ENCODE data around the gene KLHL25. TPM values are rescaled to one million over a fixed set of nuclear protein-coding genes. Genes with fewer than 3 reads are reported as not detected.

Gene KLHL25
- total RNA-seq, 4 donors from 2014 or later: 8.8 to 21.3 (median 11.8) TPM

DNA sequence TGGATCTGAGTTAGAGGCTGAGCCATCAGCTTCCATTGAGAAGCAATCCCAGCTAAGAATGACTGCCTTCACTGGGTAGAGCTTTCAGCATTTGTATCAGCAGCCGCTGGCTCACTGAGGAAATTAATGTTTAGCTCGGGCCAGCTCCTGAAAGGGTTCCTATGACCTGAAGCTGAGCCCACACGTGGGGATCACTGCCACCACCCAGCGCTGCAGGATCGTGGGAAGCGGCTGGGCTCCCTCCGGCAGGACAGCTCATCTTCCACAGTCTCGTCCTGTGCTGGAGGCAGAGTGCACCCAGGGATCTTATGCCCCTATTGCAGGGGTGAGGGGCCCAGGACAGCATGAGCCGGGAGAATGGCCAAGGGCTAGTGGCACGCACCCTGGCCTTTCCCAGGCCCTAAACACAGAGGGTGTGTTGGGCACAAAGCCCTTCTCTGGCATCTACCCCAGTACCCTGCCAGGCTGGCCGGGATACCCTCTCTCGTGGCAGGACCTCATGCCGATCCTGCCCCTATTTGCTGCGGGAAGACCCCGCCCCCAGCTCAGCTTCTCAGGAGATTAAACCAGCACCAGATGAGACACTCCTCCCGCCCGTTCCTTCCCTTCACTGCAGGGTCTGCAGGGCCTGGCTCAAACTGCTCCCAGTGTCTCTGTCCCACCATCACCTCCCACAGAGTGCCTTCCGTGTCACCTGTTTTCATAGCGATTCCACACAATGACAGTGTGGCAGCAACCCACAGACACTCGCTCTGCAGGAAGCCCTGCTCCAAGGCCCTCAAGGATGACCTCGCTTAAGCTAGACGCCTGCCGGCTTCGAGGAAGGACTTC lies 28.5 kb downstream of the KLHL25 start:
- Histone ChIP-seq H3K36me3 (peaks cover 0 to 19% of the 10 kb centered on the region in 2 donors), H3K9me3 (no peaks in the 10 kb centered on the region), H3K27me3 (no peaks in the 10 kb centered on the region), H3K4me1 (peaks cover 0 to 64% (median 22%) of the 10 kb centered on the region in 3 donors), H3K4me3 (no peak overlapping the region), H3K27ac (peak overlapping the region in 3 of 4 donors; percentile 0 to 19 (median 7))
- ATAC-seq: no peak
- TF ChIP-seq POLR2AphosphoS5 (IDR thresholded peaks at IDR 0.05) (no peak), CTCF (IDR thresholded peaks at IDR 0.05) (no peak), EP300 (IDR thresholded peaks at IDR 0.05) (no peak), POLR2A (IDR thresholded peaks at IDR 0.05) (no peak)
- 83% methylated on average over 5 of the region's 24 CpGs; no CpG with 5 or more reads in 1 of the 2 donors for WGBS, 2 donors (ENCODE audit: low coverage in 1 of 2)

DNA sequence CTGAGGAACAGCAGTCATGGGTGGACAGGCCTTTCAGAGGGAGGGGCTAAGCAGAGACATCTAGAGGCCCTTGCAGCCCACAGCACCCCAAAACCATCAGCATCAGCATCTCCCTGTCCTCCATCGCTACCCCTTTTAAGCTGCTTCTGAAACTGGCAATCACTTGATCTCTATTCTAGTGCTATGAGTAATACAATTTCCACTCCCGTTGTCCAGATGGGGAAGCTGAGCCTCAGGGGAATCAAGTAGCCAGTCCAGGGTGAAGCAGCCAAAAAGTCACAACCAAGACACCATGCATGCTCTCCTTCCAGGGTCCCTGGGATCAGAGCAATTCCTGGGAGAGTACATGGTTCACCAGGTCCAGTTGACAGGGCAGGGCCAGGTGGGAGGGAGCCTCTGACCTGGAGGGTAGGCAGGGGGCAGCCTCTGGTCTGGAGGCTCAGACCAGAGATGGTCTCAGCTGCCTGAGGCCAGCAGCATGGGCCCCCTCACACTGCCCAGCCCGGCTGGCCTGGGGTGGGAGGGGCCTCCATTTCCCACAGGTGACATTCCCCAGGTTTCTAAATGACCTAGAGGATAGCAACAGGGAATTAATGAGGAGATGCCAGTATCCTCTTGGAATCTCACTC lies 30.0 kb downstream of the KLHL25 start:
- 25 to 33% methylated on average over 1 to 2 of the region's 3 CpGs for WGBS, 2 donors (ENCODE audit: low coverage in 1 of 2)
- TF ChIP-seq POLR2AphosphoS5 (IDR thresholded peaks at IDR 0.05) (no peak), EP300 (IDR thresholded peaks at IDR 0.05) (no peak), CTCF (IDR thresholded peaks at IDR 0.05) (no peak), POLR2A (IDR thresholded peaks at IDR 0.05) (no peak)
- H3K36me3 ChIP-seq: peaks cover 0 to 30% of the 10 kb centered on the region in 2 donors
- H3K4me3 ChIP-seq: no peak overlapping the region
- ATAC-seq: peak; percentile 39
- no peaks in the 10 kb centered on the region for H3K9me3 ChIP-seq
- peaks cover 0 to 66% (median 22%) of the 10 kb centered on the region in 3 donors for H3K4me1 ChIP-seq
- no peaks in the 10 kb centered on the region for H3K27me3 ChIP-seq
- peak overlapping the region in 3 of 4 donors; percentile 64 to 79 (median 74) for H3K27ac ChIP-seq

DNA sequence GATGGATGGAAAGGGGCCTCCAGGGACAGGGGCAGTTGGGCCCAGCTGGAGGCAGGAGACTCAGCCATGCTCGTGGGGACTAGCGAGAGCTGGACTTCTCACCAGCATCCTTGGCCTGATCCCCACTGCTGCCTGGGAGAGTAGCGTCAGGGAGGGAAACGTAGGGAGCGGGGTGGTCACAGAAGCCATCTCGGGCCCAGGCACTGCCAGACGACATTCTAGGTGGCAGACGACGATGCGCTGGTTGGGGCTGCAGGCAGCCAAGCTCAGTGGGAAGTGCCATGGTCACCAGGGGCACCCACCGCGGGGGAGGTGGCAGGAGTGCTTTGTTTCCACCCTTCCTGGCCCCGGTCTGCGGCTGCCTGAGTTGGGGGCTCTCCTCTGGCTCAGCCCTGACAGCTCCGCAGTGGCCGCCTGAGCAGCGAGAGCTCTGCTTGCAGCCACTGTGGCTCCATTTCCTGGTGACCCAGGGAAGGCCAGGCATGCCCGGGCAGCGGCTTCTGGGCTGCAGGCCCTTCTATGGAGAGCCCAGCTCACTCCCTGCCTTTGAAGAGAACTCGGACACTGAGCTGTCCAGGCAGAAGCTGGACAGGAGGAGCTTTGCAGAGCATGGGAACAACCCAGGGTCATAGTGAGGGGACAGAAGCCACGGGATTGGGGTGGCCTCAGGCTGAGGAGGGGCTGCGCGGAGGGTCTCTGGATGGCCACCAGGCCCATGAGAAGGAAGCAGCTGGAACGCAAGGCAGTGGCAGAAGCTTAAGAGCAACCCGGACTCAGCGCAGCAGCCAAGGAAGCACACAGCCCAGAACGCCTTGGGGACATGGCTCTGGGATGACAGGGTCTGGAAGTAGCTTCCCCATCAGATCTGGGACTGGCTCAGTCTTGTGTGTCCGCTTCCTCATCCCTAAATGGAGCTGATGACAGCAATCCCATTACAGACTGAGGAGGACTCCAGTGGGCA lies 30.8 kb downstream of the KLHL25 start:
- Histone ChIP-seq H3K4me1 (peaks cover 0 to 74% (median 22%) of the 10 kb centered on the region in 3 donors), H3K9me3 (no peaks in the 10 kb centered on the region), H3K36me3 (peaks cover 0 to 32% of the 10 kb centered on the region in 2 donors), H3K27me3 (no peaks in the 10 kb centered on the region), H3K27ac (peak overlapping the region in 3 of 4 donors; percentile 64 to 79 (median 74)), H3K4me3 (no peak overlapping the region)
- 73 to 91% methylated on average over 8 to 13 of the region's 28 CpGs for WGBS, 2 donors (ENCODE audit: low coverage in 1 of 2)
- TF ChIP-seq CTCF (IDR thresholded peaks at IDR 0.05) (no peak), POLR2A (IDR thresholded peaks at IDR 0.05) (no peak), POLR2AphosphoS5 (IDR thresholded peaks at IDR 0.05) (no peak), EP300 (IDR thresholded peaks at IDR 0.05) (no peak)
- no peak for ATAC-seq

DNA sequence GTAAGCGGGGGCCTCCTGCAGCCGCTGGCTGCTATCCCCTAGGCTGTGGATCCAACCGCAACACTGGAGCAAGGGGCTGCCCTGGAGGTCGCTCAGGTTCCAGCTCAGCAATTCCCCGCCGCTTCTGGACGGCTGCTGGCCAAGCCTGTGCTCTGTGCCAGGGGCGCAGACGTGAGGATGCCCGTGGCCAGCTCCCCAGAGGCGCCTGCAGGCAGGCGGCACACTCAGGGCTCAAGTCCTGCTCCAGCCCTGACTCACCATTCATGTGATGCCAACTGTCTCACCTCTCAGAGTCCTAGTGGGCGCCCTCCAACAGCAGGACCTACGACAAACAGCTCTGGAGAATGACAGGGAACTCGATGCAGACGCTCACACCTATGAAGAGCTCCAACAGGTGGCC lies 31.6 kb downstream of the KLHL25 start:
- H3K9me3 ChIP-seq: no peaks in the 10 kb centered on the region
- WGBS, 2 donors (ENCODE audit: low coverage in 1 of 2): 40 to 60% methylated on average over 1 of the region's 16 CpGs
- H3K36me3 ChIP-seq: peaks cover 0 to 32% of the 10 kb centered on the region in 2 donors
- H3K27me3 ChIP-seq: no peaks in the 10 kb centered on the region
- no peak overlapping the region for H3K4me3 ChIP-seq
- no peak for TF ChIP-seq CTCF (IDR thresholded peaks at IDR 0.05)
- no peak for TF ChIP-seq EP300 (IDR thresholded peaks at IDR 0.05)
- TF ChIP-seq POLR2A (IDR thresholded peaks at IDR 0.05): no peak
- no peak for TF ChIP-seq POLR2AphosphoS5 (IDR thresholded peaks at IDR 0.05)
- no peak for ATAC-seq
- H3K27ac ChIP-seq: peak overlapping the region in 3 of 4 donors; percentile 64 to 79 (median 74)
- H3K4me1 ChIP-seq: peaks cover 0 to 78% (median 22%) of the 10 kb centered on the region in 3 donors
